ENCODE results near the gene XDH.

- no peak for TF ChIP-seq CTCF (IDR thresholded peaks at IDR 0.05)
- TF ChIP-seq POLR2AphosphoS5 (IDR thresholded peaks at IDR 0.05) = no peak
- no peak for TF ChIP-seq EP300 (IDR thresholded peaks at IDR 0.05)
Observed at GRCh38 chr2:31297751-31298150, 116.8 kb downstream of the XDH start.
